ENCODE data around the gene MRE11.

MRE11 gene

DNA sequence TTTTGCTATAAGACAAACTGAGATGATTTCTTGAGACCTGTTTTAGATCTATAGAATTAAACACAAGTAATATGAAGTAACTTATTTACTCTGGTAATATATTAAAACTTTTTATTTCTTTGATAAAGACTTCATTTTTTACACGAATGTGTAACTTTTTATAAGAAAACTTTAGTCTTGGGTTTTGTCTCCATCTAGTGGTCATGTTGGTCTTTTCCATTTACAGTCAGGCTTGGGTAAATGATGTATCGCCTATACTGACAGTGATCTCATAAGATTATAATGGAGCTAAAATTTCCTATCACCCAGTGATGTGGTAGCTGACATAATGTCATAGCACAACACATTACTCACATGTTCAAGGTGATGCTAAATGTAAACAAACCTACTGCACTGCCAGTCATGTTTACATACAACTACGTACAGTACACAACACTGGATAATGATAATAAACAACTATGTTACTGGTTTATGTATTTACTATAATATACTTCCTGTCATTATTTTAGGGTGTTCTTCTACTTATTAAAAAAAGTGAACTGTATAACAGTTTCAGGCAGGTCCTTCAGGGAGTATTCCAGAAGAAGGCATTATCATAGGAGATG lies 11.1 kb upstream of the MRE11 start:
- no peak for DNase-seq

DNA sequence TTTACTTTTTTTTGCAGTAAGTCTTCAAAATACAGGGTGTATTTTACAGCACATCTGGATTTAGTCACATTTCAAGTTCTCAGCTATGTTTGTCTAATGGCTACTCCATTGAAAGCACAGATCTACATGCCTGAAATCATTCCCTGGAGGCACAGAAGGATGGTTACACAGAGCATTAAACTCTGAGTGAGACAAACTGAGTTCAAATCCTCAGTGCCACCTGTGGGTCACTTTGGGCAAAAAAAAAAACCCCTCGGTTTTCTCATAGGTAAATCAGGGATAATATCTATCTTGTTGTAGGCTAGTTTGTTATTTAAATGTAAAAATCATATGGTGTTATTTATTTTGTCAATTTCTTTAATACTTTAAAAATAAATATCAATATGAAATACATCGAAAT lies 7.9 kb upstream of the MRE11 start:
- DNase-seq = no peak

DNA sequence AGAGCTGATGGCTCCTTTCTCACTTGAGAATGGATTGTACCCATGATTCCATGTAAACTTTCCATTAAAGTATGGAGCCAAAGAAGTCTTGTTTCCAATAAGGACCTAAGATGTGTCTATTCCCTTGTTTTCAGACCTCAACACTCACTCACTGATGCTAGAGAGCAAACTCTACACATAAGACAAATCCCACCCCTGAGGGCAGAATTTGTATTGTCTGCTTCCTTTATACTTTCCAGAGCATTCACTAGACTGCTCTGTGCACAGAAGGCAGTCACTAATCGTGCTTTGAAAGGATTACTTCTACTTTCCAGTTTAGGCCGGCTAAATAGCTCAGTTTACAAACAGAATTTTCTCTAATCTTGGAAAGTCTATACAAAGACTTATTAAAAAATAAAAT lies 6.5 kb upstream of the MRE11 start:
- no peak for DNase-seq

DNA sequence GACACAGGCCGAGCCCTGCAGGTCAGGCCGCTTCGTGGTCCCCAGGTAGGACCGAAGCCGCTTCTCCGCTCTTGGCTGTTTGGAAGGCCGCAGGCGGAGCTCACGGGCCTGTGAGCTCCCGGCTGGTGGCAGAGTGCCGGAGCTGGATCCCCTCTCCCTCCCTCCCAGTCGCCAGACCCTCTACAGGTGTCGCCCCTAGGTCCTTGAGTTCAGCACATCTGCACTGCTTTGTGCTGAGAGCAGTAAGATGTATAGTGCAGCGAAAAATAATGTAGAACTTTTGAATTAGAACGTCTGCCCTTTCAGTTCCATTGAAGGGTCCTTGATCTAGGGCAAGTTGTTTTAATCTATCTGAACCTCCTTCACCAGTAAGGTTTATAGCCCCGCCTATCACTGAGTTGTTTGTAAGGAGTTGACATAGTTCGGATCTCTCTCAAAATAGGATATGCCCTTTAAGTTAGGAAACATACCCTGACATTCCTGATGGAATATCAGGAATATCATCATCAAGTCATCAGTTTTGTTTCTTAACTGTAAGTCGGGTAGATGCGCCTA lies 559 bp upstream of the MRE11 start:
- DNase-seq = no peak

DNA sequence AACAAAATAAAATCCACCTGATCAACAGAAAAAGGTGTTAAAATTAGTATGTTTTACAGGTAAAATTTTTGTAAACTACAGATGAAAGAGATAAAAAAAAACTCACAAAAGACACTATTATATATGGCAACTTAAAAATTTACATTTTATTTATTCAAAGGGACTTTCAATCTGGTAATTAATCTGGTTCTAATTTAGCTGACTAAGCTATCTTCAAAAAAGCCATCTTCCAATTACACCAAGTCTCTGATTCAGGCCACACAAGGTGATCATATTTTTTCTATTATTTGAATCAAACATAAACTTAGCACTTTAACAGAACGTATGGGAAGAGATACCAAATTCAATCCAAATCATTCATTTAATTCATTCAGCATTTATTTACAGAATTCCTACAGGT lies 7.6 kb downstream of the MRE11 start:
- DNase-seq = no peak

DNA sequence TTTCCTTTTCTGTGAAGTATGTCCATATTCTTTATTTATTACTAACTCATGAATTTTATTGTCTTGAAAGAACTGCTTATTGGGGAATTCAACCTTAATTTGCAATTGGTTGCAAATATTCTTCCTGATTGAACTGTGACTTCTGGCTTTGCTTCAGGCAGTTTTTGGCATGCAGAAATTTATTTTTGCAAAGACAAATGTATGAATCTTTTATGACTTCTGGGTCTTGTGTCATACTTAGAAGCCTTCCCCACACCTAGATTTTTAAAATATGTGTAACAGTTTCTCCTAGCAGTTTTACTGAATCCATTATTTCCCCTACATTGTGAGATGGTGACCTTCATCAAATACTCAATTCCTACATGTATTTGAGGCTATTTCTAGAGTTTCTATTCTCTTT lies 12.3 kb downstream of the MRE11 start:
- DNase-seq = no peak

DNA sequence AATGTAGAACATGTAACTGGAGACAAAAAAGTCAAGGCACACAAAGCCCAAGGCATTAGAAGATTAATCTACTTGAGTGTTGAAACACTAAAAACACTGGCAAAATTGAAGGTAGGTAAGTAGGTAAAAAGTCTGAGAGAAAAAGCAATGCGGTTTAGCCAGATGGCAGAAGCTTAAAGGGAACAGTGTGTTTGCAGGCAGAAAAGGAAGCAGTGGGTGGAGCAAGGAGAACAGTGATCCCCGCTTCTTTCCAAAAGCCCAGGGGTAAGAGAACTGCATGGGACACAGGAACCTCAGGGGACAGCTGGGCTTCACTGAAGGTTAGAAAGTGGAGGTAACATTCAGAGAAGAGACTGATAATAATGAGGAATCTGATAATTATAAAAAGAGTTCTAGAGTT lies 16.0 kb downstream of the MRE11 start:
- DNase-seq = no peak

DNA sequence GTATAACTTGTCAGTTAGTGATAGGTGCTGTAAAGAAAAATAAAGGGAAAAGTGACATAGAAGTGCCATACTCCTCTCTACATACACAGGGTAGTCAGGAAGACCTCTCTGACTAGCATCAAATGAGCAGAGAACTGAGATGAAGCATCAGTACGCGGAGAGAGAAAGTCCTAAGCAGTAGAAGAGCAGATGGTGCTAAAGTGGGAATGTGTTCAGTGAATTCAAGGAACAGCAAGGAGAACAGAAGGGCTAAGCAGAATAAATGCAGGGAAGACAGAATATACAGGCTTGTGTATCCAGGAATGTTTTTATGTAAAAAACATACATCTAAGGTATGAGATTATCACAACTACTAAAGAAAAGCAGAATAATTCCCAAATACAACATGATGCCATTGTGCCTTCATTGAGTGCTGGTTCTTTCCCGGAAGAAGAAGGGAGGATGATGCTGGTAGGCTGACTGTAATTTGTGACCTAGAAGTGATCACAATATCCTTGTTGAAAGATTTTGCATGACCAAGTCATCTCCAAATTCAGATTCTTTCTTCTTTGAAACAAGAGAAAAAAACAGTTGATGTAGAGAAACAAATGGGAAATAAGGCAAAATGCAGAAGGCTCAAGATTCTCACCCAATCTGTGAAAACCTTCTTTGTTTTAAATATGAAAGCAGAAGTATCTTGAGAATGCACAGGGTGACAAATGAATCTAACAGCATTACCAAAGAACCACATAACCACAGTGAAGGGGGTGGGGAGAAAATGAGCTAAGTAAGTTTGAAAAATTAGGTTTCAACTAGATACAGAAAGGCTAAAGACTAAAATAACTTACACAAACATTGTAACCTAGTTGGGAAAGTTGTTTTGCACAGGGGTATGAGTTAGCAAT lies 20.5 kb downstream of the MRE11 start:
- peak; percentile 6 for DNase-seq

DNA sequence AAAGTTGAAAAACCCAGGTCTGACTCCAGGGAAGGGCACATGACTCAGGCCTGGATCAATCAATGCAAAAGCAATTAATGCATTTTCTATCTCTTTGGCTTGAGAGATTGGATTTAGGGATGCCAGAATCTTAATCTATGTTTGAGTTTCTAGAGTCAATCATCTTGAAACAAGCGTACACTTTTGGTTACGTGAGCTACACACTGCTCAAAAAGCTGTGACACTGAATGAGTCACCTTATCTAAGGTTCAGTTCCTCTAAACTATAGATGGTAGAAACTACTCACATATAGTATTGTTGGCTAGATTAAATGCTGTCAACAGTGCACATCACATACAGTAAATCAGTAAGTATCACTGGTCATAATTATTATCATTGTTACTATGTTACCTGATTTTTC lies 24.2 kb downstream of the MRE11 start:
- DNase-seq = no peak

DNA sequence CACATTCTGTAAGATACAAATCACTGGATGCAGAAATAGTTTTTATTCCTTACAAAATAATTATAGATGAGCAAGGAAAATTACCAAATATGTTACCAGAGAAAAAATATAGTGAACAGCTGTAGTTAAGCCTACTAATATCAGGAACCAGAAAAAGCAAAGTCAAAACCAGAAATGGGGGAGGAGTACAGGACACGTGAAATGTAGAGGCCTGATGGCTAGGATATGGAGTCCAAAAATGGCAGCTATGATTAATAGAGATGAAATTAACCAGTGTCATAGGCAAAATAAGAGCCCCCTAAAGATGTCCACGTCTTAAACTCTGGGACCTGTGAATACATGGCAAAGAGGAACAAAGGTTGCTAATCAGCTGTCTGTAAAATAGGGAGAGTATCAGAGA lies 34.1 kb downstream of the MRE11 start:
- DNase-seq = no peak

DNA sequence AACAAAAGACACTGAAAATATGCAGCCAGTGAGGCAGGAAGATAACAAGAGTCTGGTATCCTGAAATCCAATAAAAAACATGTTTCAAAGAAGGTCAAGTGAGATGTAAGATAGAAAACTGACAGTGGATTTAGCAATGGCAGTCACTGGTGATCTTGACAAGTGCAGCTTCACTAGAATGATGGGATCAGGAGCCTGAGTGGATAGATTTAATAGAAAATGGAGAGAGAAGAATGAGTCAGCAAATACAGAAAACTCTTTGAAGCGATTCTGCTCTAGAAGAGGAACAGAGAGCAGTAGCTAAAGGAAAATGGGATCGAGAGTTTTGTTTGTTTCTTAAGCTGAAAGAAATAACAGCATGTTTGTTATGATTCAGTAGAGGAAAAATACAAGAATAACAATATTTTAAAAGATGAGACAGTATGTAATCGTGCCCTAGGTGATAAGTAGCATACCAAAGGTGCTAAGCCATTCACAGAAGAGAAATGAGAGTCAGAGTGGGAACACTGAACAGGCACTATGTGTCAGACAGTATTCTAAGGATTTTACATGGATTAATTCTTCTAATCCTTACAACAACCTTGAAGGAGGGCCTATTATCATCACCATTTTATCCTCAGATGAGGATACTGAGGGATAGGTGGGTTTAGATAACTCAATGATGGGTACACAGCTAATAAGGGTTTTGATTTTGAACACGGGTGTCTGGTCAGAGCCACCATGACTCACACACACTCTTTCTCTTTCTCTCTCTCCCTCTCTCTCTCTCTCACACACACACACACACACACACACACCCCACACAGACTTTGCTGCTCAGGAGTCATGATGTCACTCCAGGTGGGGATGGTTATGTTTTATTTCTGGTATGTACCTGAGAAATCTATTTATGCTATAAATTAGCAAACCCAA lies 36.3 kb downstream of the MRE11 start:
- no peak for DNase-seq

DNA sequence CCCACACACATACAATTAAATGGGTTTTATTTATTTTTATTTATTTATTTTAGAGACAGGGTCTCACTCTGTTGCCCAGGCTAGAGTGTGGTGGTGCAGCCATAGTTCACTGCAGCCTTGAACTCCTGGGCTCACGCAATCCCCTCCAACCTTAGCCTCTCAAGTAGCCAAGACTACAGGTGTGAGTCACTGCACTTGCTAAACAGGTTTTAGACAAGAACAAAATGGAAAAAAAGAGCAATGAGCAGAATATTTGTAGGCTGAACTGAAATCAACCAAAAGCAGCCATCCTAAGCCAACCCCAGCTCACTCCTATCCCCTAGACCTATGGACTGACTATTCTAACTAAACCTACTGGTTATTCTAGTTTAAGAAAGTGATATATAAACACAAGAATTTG lies 37.8 kb downstream of the MRE11 start:
- no peak for DNase-seq

DNA sequence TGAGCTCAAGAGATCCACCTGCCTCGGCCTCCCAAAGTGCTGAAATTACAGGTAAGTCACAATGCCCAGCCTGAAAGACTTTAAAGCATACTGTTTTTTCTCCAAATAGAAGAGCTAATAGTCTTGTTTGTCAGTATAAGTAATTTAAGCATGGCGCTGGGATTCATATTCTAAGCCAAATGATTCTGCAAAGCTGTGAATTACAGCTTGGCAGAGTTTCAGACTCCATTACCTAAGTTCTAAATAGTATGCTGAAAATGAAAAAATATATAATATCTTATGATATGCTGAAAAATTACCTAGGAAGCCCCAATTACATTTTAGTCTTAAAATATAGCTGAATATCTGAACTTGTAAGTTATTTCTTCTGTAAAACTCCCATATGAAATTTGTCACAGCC lies 39.3 kb downstream of the MRE11 start:
- DNase-seq = no peak

DNA sequence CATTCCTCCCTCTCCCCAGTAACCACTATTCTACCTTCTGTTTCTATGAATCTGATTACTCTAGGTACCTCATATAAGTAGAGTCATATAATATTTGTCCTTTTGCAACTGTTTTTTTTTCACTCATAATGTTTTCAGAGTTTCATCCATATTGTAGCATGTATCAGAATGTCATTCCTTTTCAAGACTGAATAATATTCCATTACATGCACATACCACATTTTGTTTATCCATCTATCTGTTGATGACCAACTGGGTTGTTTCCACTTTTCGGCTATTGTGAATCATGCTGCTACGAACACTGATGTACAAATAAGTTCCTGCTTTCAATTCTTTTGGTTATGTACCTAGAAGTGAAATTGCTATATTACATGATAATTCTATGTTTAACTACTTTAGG lies 40.7 kb downstream of the MRE11 start:
- DNase-seq = no peak

DNA sequence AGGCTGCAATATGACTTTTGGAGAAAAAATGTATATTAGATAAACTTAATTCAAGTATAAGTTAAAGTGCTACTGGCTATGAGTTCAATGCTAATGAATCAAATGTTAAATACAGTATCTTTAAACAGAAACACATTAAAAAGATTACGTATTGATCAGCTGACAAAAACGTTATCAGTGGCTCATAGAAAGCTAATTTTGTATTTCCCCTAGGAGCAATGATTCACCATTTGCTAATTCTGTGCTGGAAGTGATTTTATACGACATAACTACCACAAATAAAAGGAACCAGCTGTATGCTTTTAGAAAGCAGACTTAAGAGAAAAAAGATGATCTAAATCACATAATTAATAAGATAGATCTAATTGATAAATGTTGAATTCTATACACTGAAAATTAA lies 43.6 kb downstream of the MRE11 start:
- no peak for DNase-seq

DNA sequence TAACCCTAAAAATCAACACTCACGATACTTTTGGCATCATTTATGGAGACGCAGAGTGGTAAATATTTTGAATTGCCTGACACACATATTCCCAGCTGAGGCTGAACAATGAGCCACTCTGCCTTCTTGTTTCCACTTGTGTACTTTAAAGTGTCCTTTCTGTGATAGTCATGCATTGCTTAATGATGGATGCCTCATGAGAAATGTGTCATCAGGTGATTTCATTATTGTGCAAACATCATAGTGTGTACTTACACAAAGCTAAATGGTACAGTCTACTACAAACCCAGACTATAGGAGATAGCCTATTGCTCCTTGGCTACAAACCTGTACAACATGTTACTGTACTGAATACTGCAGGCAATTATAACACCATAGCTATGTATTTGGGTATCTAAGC lies 44.2 kb downstream of the MRE11 start:
- no peak for DNase-seq

DNA sequence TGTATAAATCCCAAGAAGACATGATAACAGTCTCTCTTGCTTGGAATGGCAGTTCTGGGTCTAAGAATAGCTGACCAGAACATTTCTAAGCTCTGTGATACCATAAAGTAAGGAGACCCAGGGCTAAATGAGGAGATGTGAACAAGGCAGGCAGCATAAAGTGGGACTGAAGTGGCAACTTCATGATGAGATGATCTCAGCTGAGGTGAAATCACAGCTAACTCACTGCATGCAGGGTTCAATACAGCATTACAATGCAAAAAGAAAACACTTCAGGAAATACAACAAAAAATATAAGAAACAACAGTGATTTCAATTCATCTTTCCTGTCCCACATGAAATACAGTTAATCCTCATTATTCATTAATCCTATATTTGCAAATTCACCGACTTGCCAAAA lies 44.6 kb downstream of the MRE11 start:
- no peak for DNase-seq

DNA sequence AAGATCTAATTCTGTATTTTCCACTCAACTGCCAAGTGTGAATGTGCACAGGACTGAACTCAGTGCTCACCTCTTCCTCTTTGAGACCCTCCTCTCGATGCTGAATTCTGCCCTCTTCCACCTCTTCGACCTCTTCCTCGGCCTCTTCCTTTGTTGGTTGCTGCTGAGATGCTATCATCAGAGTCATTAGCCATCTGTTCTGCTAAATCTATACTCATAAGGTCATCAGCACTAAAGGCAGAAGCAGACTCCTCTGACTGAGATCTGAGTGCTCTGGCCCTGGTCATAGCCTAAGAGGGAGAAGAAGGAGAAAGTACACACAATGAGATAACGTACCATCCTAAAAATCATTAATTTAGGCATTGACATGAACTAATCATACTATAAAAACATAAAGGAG lies 46.5 kb downstream of the MRE11 start:
- DNase-seq = no peak

DNA sequence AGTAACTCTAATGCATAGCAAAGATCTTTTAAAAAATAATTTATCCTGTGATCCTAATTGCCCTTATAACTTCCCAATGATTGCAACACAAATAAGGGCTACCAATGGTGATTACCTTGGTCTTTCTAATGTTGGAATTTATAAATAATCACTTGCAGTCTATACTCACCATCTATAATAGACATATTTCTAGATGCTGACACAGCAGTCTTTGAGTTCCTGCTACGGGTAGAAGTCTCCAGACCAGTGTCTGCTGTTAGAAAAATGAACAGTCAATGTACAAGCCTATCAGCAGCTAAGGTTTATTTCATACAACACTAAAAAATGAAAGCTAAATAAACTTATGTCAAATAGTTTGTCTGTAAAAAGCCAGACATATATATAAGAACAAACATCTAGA lies 48.0 kb downstream of the MRE11 start:
- DNase-seq = no peak

DNA sequence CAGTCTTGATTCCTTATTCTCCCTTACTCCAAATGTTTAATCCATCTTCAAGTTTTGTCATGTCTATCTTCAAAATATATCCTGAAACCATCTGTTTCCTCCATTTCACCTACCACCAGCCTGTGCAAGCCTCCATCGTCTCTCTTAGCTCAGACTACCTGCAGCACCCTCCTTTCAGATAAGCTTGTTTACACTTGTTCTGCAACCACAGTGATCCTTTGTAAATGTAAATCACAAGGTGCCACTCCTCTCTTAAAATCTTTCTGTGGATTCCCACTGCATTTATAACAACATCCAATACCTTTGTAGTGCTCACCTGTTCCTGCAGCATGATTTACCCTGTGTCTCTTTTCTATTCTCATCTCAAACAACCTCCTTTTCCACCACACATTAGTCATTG lies 60.6 kb downstream of the MRE11 start:
- DNase-seq = no peak

DNA sequence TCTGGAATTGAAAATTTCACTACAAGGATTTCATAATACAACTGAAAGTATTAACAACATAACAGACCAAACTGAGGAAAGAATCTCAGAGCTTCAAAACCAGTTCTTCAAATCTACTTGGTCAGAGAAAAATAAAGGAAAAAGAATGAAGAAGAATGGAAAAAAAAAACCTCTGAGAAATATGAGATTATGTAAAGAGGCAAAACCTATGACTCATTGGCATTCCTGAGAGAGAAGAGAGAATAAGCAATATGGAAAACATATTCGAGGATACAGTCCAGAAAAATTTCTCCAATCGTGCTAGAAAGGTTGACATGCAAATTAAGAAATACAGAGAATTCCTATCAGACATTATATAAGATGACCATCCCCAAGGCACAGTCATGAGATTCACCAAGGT lies 69.0 kb downstream of the MRE11 start:
- DNase-seq = no peak

DNA sequence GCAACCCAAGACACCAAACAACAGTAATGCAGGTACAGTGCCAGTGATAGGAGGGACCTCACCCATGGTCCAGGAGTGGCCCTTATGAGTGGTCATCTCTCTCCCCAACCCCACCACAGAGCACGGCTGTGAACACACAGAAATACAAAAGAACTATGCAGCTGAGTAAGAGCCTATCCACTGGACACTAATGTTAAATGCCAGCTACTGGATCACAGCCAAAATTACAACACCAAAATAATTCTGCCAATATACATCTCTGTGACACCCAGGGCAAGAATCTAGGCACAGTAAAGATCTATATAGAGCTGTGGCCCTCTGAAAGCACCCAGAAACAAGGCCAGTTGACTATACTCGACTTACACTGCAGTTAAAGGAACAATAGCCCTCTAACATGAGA lies 69.6 kb downstream of the MRE11 start:
- no peak for DNase-seq

DNA sequence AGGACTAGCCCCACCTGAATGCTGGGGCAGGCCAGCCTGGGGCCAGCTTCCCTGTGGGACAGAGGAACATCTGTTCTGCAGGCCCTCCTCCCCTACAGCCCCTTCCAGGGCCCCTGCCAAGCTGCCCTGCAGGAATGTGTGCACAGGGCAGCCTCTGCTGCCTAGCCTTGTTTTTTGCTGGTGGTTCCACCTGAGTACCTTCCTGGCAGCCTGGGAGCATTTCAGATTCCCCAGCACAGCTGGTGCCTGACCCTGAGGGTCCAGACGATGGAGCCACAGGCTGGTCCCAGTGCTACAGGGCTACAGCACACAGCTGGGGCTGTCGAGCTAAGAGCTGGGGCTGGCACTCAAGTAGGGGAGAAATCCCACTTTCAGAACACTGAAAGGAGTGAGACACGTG lies 70.1 kb downstream of the MRE11 start:
- DNase-seq = no peak

Data from NK-92 treated with Interleukin-12 subunit alpha and Interleukin-12 subunit beta, amount 100 ng/mL, for 24 hours (cell line).